ENCODE data around the gene SDHC. TPM values are rescaled to one million over a fixed set of nuclear protein-coding genes. Genes with fewer than 3 reads are reported as not detected.
"Not testable (repeated sequence)": the region's sequence is repeated elsewhere in the genome, so short reads cannot be mapped to it uniquely, and the experiment has no call there.

The SDHC gene
- total and polyA plus RNA-seq, 4 donors, result 52.5 to 204 (median 130) TPM

DNA sequence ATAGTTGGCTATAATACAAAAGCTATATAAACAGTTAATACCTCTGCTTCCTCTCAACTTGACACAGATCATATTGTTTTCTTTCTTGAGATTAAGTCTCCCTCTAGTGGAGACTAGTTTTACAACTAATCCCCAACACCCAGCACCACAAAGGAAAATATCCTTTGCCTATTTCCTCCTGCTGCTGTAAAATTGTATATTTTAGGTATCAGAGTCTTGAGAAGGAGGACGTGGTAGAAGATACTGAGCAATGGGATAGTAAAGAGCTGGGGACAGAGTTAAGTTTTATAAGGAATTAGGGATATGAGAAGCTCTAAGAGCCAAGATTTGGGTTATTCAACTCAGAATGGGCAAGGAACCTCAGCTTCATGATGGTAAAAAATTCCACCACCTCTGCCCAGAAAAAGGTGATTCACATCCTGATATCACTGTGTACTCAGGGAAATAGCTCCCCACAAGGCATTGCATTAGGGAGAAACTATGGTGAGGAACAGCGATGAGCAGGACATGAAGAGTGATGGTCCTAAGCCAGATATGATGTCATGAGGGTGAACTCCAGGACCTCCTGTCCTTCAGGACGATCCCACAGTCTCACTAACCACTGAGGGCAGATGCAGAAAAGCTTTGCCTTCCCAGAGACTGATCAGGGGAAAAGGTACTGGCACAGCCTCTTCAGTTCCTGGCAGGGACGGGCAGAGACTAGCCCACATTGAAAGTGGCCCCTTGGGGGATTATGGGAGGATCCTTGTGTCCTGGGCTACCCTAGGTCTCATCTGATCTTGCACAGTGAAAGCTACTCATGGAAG is 68.2 kb downstream of the SDHC start:
- TF ChIP-seq, protein P1, sequence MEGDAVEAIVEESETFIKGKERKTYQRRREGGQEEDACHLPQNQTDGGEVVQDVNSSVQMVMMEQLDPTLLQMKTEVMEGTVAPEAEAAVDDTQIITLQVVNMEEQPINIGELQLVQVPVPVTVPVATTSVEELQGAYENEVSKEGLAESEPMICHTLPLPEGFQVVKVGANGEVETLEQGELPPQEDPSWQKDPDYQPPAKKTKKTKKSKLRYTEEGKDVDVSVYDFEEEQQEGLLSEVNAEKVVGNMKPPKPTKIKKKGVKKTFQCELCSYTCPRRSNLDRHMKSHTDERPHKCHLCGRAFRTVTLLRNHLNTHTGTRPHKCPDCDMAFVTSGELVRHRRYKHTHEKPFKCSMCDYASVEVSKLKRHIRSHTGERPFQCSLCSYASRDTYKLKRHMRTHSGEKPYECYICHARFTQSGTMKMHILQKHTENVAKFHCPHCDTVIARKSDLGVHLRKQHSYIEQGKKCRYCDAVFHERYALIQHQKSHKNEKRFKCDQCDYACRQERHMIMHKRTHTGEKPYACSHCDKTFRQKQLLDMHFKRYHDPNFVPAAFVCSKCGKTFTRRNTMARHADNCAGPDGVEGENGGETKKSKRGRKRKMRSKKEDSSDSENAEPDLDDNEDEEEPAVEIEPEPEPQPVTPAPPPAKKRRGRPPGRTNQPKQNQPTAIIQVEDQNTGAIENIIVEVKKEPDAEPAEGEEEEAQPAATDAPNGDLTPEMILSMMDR (IDR thresholded peaks at IDR 0.05; ENCODE audit: control extremely low read depth, extremely low read depth), result peak; percentile 51
- Histone ChIP-seq H3K4me1 (ENCODE audit: control insufficient read depth in 5 of 5, insufficient read depth in 5 of 5, low read length in 5 of 5) (no peaks in the 10 kb centered on the region), H3K9me3 (ENCODE audit: control insufficient read depth in 4 of 4, insufficient read depth in 3 of 4, low read length in 3 of 4) (no peaks in the 10 kb centered on the region), H3K36me3 (ENCODE audit: control insufficient read depth in 4 of 4, insufficient read depth in 4 of 4, low read length in 4 of 4) (no peaks in the 10 kb centered on the region), H3K27ac (ENCODE audit: low read depth in 1 of 2, low read length in 1 of 2) (peak overlapping the region; percentile 41 to 47), H3K9ac (ENCODE audit: insufficient read depth in 1 of 2, low read length in 2 of 2) (no peak overlapping the region), H3K27me3 (ENCODE audit: control insufficient read depth in 3 of 3, insufficient read depth in 3 of 3, low read length in 2 of 3) (no peaks in the 10 kb centered on the region), H3K4me3 (no peak overlapping the region)
- DNase-seq (peak in 2 of 3 donors; percentile 76 to 79), ATAC-seq (ENCODE audit: insufficient read depth, low FRiP score) (peak; percentile 35)
- 37 to 48% methylated on average over 4 of the region's 4 CpGs for WGBS, 2 donors

DNA sequence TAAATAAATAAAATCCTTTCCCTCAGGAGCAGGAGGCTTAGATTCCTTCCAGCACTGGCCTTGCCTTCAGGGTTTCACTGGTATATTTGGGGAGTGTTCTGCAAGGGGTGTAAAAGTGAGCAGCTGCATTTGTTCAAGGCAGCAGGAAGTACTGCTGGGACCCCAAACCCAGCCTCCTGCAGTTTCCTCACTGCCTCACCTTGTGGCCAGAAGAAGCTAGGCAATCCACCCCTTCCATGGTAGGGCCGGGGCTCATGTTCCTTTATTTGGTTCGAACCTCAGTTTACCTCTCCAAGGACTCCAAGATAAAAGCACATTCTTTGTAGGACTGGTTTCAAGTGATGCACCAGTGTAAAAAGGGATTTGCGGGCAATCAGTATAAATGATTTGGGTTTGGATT is 74.5 kb downstream of the SDHC start:
- 90 to 93% methylated on average over 3 of the region's 3 CpGs for WGBS, 2 donors

DNA sequence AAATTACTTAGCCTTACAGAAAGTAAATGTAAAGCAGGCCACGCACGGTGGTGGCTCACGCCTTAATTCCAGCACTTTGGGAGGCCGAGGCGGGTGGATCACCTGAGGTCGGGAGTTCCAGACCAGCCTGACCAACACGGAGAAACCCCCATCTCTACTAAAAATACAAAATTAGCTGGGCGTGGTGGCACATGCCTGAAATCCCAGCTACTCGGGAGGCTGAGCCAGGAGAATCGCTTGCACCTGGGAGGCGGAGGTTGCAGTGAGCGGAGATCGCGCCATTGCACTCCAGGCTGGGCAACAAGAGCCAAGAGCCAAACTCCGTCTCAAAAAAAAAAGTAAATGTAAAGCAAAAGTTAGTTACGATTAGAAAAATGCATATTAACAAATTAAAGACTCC is 75.0 kb downstream of the SDHC start:
- H3K4me1 ChIP-seq (ENCODE audit: control insufficient read depth in 5 of 5, insufficient read depth in 5 of 5, low read length in 5 of 5); DNase-seq; H3K27me3 ChIP-seq (ENCODE audit: control insufficient read depth in 3 of 3, insufficient read depth in 3 of 3, low read length in 2 of 3); H3K36me3 ChIP-seq (ENCODE audit: control insufficient read depth in 4 of 4, insufficient read depth in 4 of 4, low read length in 4 of 4); ATAC-seq (ENCODE audit: insufficient read depth, low FRiP score); H3K4me3 ChIP-seq; H3K9me3 ChIP-seq (ENCODE audit: control insufficient read depth in 4 of 4, insufficient read depth in 3 of 4, low read length in 3 of 4): not testable (repeated sequence)
- H3K27ac ChIP-seq (ENCODE audit: low read depth in 1 of 2, low read length in 1 of 2), result peak overlapping the region in 1 of 2 donors; percentile 74
- H3K9ac ChIP-seq (ENCODE audit: insufficient read depth in 1 of 2, low read length in 2 of 2), result peak overlapping the region in 1 of 2 donors; percentile 100
- 76 to 79% methylated on average over 16 of the region's 16 CpGs for WGBS, 2 donors

More for the DNA sequence above, 74.5 kb downstream of the SDHC start:
- no peak overlapping the region for H3K27ac ChIP-seq (ENCODE audit: low read depth in 1 of 2, low read length in 1 of 2)
- no peaks in the 10 kb centered on the region for H3K36me3 ChIP-seq (ENCODE audit: control insufficient read depth in 4 of 4, insufficient read depth in 4 of 4, low read length in 4 of 4)
- H3K9ac ChIP-seq (ENCODE audit: insufficient read depth in 1 of 2, low read length in 2 of 2), result no peak overlapping the region
- DNase-seq, result no peak
- H3K9me3 ChIP-seq (ENCODE audit: control insufficient read depth in 4 of 4, insufficient read depth in 3 of 4, low read length in 3 of 4), result no peaks in the 10 kb centered on the region
- H3K4me3 ChIP-seq, result no peak overlapping the region
- TF ChIP-seq, protein P1 (IDR thresholded peaks at IDR 0.05; ENCODE audit: control extremely low read depth, extremely low read depth), result no peak
- H3K4me1 ChIP-seq (ENCODE audit: control insufficient read depth in 5 of 5, insufficient read depth in 5 of 5, low read length in 5 of 5), result peaks cover 0 to 8% (median 2%) of the 10 kb centered on the region in 5 donors
- no peak for ATAC-seq (ENCODE audit: insufficient read depth, low FRiP score)
- no peaks in the 10 kb centered on the region for H3K27me3 ChIP-seq (ENCODE audit: control insufficient read depth in 3 of 3, insufficient read depth in 3 of 3, low read length in 2 of 3)

DNA sequence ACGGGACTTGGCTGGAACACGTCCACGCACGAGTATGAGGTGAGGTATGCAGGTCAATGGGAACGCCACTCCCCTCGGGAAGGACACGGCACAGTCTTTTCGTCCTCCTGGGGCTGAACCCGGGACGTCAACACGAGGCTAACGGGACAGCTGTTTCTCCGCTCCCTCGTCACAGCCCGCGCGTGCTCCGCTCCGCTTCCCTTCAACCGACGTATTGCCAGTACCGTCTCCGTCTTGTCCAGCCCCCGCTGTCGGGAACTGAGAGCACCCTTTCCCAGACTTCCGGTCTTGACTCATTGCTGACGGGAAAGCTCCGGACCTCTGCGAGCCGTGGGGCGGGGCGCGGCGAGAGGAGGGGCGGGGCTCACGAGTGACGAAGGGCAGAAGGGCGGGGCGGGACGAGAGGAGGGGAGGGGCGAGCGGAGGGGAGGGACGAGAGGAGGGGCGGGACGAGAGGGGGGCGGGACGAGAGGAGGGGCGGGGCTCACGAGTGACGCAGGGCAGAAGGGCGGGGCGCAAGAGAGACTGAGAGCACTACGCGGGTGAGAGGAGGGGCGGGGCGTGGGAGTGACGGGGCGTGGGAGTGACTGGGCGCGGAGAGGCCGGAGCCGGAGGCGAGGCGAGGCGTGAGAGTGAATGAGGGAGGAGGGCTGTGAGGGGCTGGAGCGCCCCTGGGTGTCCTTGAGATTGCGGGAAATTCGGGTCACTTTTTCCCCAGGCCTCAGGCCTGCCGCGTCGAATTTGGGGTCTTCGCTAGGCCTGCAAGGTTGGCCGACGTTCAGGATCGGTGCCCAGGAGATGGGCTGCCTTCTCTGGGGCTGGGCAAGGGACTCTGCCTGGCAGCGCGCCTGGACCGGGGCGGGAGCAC is 75.7 kb downstream of the SDHC start:
- TF ChIP-seq, protein P1 (IDR thresholded peaks at IDR 0.05; ENCODE audit: control extremely low read depth, extremely low read depth), result no peak
- H3K27ac ChIP-seq (ENCODE audit: low read depth in 1 of 2, low read length in 1 of 2), result peak overlapping the region; percentile 74 to 100
- peak; percentile 98 for DNase-seq
- no peaks in the 10 kb centered on the region for H3K9me3 ChIP-seq (ENCODE audit: control insufficient read depth in 4 of 4, insufficient read depth in 3 of 4, low read length in 3 of 4)
- peak overlapping the region; percentile 75 for H3K4me3 ChIP-seq
- H3K4me1 ChIP-seq (ENCODE audit: control insufficient read depth in 5 of 5, insufficient read depth in 5 of 5, low read length in 5 of 5), result peaks cover 0 to 8% (median 2%) of the 10 kb centered on the region in 5 donors
- no peaks in the 10 kb centered on the region for H3K36me3 ChIP-seq (ENCODE audit: control insufficient read depth in 4 of 4, insufficient read depth in 4 of 4, low read length in 4 of 4)
- 1% methylated on average over 69 to 76 of the region's 79 CpGs for WGBS, 2 donors
- no peaks in the 10 kb centered on the region for H3K27me3 ChIP-seq (ENCODE audit: control insufficient read depth in 3 of 3, insufficient read depth in 3 of 3, low read length in 2 of 3)
- peak overlapping the region; percentile 63 to 100 for H3K9ac ChIP-seq (ENCODE audit: insufficient read depth in 1 of 2, low read length in 2 of 2)
- peak; percentile 91 for ATAC-seq (ENCODE audit: insufficient read depth, low FRiP score)

All from lung (tissue), 12 donors.